Body of pancreas (tissue), 4 donors: Measurements from ENCODE around the gene RIPK1.
"Not testable (repeated sequence)": the region's sequence is repeated elsewhere in the genome, so short reads cannot be mapped to it uniquely, and the experiment has no call there.

ENCODE experiments used
- CTCF ChIP-seq, 7 experiments: fragments of 450-650 bp in 4 of 7; fragments of 200-600 bp in 3 of 7; sonication (generic) in 3 of 7; IDR thresholded peaks; one replicate each; pipeline ENCODE4 v1.5.1; 2016 to 2019; ENCODE audit warnings: antibody characterized with exemption in 7 of 7
- POLR2A ChIP-seq, 3 donors: fragments of 450-650 bp; IDR thresholded peaks; one replicate each; pipeline ENCODE4 v1.6.1; 2016; ENCODE audit warnings: antibody characterized with exemption in 3 of 3, mild to moderate bottlenecking in 2 of 3

GRCh38 chr6:3028156-3028555 is 40.1 kb upstream of the RIPK1 start:
- TF ChIP-seq POLR2A, CTCF (IDR thresholded peaks at IDR 0.05): not testable (repeated sequence)
